Measurements from ENCODE around the gene ZNF428.

DNA sequence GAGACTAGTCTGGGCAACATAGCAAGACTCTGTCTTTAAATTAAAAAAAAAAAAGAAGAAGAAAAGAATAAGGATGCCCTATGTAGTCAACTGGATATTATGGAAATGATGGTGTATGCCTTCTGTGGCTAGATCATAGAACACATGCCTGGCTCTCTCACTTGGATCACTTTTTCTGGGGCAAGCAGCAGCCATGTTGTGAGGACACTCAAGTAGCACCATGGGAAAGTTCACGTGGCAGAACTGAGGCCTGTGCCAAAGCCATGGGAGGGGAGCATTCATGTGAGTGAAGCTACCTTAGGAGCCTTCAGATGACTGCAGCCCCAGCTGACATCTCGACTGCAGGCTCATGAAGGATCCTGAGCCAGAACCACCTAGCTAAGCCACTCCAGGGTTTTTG, 38.6 kb upstream of the ZNF428 start:
- TF ChIP-seq, protein P1, sequence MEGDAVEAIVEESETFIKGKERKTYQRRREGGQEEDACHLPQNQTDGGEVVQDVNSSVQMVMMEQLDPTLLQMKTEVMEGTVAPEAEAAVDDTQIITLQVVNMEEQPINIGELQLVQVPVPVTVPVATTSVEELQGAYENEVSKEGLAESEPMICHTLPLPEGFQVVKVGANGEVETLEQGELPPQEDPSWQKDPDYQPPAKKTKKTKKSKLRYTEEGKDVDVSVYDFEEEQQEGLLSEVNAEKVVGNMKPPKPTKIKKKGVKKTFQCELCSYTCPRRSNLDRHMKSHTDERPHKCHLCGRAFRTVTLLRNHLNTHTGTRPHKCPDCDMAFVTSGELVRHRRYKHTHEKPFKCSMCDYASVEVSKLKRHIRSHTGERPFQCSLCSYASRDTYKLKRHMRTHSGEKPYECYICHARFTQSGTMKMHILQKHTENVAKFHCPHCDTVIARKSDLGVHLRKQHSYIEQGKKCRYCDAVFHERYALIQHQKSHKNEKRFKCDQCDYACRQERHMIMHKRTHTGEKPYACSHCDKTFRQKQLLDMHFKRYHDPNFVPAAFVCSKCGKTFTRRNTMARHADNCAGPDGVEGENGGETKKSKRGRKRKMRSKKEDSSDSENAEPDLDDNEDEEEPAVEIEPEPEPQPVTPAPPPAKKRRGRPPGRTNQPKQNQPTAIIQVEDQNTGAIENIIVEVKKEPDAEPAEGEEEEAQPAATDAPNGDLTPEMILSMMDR (IDR thresholded peaks at IDR 0.05), result no peak
- no peak for TF ChIP-seq POLR2A (IDR thresholded peaks at IDR 0.05)

Data from transverse colon (tissue), 3 donors.